GM12872 (cell line): Measurements from ENCODE around the gene GRID1.

Experiments used
- CTCF ChIP-seq: IDR thresholded peaks from 3 replicates; pipeline ENCODE4 v1.5.1; 2011; ENCODE audit warnings: low read depth, mild to moderate bottlenecking, low read length, moderate library complexity; ENCODE audit not compliant: insufficient read depth

Gene GRID1

DNA sequence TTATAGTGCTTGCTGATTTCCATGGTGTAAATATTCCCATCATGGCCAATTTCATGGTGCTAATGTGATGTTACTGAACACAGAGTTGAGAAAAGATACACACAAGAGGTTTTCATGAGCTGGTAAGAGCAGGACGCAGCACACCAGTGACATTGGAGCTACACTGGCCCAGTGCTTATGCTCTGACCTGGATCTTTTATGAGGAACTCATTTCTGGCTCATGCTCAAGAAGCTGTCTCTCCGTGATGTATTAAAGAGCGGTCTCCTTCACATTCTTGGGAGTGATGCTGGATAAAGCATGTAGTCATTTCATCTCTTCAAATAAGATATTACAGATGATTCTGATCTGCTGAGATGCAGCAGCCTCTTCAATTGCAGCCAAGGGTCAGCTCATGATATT is 785.2 kb downstream of the GRID1 start:
- TF ChIP-seq CTCF: no peak

DNA sequence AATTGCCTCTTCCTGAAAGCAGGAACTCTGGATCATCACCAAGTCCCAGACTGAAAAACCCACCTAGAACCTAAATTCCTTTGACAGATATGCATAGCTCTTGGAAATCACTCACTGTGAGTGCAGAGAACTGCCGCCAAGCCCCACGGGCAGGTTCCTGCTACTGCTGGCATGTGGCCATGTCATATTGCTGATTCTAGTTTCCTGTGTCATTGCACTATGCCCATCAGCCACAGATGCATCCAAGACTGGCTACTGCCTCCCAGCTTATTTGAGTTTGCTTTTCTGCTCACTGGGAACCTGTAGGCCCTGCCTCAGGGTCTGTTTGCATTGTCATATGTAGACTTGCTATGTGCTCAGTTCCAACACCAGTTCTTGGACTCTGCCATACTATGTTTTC is 786.0 kb downstream of the GRID1 start:
- no peak for TF ChIP-seq CTCF

DNA sequence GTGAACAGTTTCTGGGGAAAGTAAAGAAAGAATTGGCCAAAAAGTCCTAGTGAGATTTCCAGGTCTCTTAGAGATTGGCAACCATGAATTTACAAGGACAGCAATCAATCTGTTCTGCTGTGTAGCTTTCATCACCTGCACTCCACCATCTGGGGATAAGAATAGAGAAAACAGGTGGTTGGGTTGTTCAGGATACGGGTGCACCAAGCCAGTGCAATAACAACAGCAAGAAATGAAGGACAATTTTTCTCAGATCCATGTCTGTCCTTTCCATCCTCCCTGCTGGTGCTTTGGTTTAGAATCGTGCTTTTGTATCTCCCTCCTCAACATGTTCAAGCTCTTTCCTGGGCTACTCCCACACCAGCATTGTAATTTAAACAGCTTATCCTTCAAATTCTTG is 787.7 kb downstream of the GRID1 start:
- no peak for TF ChIP-seq CTCF

DNA sequence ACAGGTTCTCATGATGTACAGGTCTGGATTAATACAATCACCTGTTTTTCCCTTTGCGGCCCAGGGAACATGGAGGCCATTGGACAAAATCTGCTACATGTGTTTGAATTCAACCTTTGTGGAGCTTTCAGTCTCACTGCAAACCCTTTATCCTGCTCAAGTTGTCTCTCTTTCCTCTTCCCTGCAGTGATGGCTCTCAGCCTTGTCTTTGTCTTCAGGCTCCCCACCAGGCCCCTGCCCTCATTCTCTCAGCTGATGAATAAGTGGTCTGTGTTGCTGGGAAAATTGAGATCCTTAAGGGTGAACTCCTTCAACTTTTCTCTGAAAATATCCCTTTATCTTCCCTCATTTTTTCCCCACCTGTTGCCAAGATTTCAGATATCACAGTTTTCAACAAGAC is 791.2 kb downstream of the GRID1 start:
- TF ChIP-seq CTCF: no peak

DNA sequence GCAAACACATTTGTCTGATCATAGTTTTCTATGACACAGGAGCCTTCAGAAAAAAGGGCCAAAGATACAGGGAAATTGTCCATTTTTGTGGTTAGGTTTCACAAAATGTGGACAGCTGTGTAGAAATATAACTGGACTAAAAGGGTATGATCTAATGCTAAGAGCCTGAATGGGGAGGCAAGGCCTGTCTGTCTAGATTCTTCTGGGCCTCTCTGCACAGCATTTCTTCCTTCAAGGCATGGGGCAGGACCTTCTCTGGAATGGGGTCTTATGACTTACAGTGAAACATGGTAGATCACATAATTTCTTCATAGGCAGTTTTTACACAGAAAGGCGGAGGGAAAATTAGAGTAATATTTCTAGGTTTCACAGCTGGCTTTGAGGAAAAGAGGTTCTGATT is 795.7 kb downstream of the GRID1 start:
- no peak for TF ChIP-seq CTCF

DNA sequence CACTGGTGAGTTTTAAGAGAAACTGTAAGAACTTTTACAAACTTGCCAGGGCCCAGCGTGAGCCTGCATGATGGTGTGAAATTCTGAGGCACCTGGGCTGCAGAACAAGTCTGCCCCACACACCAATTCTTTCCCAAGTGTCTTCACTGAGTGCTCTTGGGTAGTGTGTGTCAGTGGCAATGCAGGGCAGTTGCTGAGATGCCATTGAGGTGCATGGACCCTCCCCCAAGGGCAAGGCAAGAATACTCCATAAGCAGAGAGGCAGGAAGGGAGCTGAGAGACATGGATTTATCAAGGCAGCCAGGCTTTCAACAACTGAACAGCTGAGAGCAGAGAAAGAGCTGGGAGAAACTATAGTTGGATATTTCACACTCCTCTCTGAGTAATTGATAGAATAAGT is 801.2 kb downstream of the GRID1 start:
- no peak for TF ChIP-seq CTCF

- no peak for TF ChIP-seq CTCF
Observed at GRCh38 chr10:85558533-85558932, 808.1 kb downstream of the GRID1 start.

- no peak for TF ChIP-seq CTCF
Observed at GRCh38 chr10:85557706-85558105, 808.9 kb downstream of the GRID1 start.
